ENCODE data around the gene RAB38.

Gene RAB38

GRCh38 chr11:88167853-88168252 lies 7.4 kb downstream of the RAB38 start:
- no peak for TF ChIP-seq SPI1 (IDR thresholded peaks at IDR 0.05; ENCODE audit: borderline replicate concordance, low read depth)
- TF ChIP-seq CTCF (IDR thresholded peaks at IDR 0.05; ENCODE audit: insufficient read depth, low read length), result no peak
- TF ChIP-seq GABPA (IDR thresholded peaks at IDR 0.05; ENCODE audit: low read depth), result no peak

DNA sequence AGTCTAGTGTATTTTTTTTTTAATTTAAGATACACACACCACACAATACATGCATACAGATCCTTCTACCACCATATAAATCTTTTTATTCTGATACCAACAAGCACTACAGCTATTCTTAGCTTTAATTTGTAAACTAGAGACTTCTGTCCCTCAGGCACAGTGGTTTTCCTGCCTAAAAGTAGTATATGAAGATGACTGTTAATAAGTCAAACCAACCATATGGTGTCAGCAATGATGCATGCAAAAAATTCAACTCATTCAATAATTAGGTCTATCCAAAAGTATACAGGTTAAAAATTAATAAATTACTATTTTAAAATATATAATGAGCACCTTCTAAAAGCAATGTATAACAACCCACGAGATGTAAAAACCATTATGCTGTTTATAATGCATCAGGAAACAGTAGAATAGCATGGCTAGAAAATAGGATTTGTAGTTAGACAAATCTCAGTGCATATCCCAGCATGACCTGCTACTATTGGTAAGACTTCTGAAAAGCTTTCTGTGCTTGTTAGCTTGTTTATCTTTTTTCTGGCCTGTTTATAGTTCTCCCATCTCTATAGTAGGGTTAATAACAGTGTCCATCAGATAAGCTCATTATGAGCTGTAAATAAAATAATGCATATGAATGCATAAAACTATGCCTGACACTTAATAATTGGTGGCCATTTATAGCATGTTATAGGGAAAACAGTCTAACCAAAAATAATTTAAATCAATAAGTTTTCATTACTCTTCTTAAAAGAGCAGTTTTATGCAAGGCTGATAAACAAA lies 10.2 kb downstream of the RAB38 start:
- no peak for DNase-seq (ENCODE audit: low read depth in 1 of 2, low spot score in 1 of 2)
- Histone ChIP-seq H3K27me3 (ENCODE audit: insufficient read depth, poor library complexity, severe bottlenecking) (no peaks in the 10 kb centered on the region), H3K27ac (replicated peaks) (no peak overlapping the region), H3K4me3 (replicated peaks; ENCODE audit: insufficient read depth, low read length) (no peak overlapping the region)
- TF ChIP-seq CTCF (IDR thresholded peaks at IDR 0.05; ENCODE audit: insufficient read depth, low read length) (no peak), GABPA (IDR thresholded peaks at IDR 0.05; ENCODE audit: low read depth) (no peak), REST (IDR thresholded peaks at IDR 0.05; ENCODE audit: insufficient replicate concordance, low read depth) (no peak), POLR2AphosphoS5 (IDR thresholded peaks at IDR 0.05; ENCODE audit: low read depth) (no peak), SPI1 (IDR thresholded peaks at IDR 0.05; ENCODE audit: borderline replicate concordance, low read depth) (no peak)

More at GRCh38 chr11:88167853-88168252, 7.4 kb downstream of the RAB38 start:
- DNase-seq (ENCODE audit: low read depth in 1 of 2, low spot score in 1 of 2), result no peak
- H3K27me3 ChIP-seq (ENCODE audit: insufficient read depth, poor library complexity, severe bottlenecking), result peaks cover 3% of the 10 kb centered on the region
- H3K4me3 ChIP-seq (replicated peaks; ENCODE audit: insufficient read depth, low read length), result no peak overlapping the region
- H3K27ac ChIP-seq (replicated peaks), result no peak overlapping the region

DNA sequence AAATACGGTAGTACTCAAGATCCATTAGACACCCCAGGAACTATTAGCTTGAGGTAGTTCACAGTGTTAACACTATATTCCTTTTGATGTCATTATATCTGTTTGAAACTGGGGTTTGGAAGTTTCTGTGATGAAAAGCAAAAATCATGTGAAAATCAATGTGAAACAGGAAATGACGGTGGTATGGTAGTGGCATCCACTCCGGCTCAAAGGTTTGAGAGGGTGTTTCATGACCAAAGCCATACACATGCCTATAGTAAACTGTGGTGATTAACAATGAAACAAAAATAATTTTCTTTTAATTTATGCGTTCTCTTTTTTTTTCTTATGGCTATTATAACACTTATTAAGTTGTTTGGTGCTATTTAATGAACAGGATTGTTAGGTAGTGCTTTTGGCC lies 10.9 kb downstream of the RAB38 start:
- no peak for DNase-seq (ENCODE audit: low read depth in 1 of 2, low spot score in 1 of 2)
- Histone ChIP-seq H3K4me3 (replicated peaks; ENCODE audit: insufficient read depth, low read length) (no peak overlapping the region), H3K27ac (replicated peaks) (no peak overlapping the region), H3K27me3 (ENCODE audit: insufficient read depth, poor library complexity, severe bottlenecking) (no peaks in the 10 kb centered on the region)
- TF ChIP-seq POLR2AphosphoS5 (IDR thresholded peaks at IDR 0.05; ENCODE audit: low read depth) (no peak), GABPA (IDR thresholded peaks at IDR 0.05; ENCODE audit: low read depth) (no peak), REST (IDR thresholded peaks at IDR 0.05; ENCODE audit: insufficient replicate concordance, low read depth) (no peak), CTCF (IDR thresholded peaks at IDR 0.05; ENCODE audit: insufficient read depth, low read length) (no peak), SPI1 (IDR thresholded peaks at IDR 0.05; ENCODE audit: borderline replicate concordance, low read depth) (no peak)
